Measurements from ENCODE around the gene RDX.
"Not testable (repeated sequence)": the region's sequence is repeated elsewhere in the genome, so short reads cannot be mapped to it uniquely, and the experiment has no call there.

Gene RDX

DNA sequence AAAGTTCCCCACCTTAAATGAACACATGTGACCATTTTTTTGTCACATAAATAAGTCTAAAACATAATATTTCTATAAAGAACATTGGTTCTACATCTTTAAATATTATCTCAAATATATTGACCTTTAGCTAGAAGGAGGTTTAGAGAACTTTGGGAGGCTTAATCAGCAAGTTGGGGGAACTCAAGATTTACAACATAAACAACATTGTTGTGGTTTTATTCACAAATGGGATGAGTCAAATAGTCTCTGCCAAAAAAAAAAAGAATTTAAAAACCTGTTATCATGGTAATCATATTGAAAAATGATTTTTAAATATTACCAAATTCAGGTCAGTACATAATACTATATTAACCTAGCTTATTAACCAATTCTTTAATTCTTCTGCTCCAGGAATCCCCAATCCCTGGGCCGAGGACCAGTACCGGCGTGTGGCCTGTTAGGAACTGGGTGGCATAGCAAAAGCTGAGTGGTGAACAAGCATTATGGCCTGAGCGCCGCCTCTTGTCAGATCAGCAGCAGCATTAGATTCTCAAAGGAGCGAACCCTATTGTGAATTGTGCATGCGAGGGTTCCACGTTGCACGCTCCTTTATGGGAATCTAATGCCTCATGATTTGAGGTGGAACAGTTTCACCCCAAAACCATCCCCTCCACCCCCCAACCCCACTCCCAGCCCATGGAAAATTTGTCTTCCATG is 98.2 kb downstream of the RDX start:
- no peak for DNase-seq (ENCODE audit: low spot score)
- TF ChIP-seq, protein P1, sequence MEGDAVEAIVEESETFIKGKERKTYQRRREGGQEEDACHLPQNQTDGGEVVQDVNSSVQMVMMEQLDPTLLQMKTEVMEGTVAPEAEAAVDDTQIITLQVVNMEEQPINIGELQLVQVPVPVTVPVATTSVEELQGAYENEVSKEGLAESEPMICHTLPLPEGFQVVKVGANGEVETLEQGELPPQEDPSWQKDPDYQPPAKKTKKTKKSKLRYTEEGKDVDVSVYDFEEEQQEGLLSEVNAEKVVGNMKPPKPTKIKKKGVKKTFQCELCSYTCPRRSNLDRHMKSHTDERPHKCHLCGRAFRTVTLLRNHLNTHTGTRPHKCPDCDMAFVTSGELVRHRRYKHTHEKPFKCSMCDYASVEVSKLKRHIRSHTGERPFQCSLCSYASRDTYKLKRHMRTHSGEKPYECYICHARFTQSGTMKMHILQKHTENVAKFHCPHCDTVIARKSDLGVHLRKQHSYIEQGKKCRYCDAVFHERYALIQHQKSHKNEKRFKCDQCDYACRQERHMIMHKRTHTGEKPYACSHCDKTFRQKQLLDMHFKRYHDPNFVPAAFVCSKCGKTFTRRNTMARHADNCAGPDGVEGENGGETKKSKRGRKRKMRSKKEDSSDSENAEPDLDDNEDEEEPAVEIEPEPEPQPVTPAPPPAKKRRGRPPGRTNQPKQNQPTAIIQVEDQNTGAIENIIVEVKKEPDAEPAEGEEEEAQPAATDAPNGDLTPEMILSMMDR (IDR thresholded peaks at IDR 0.05; ENCODE audit: extremely low read depth, missing control alignments) = no peak

DNA sequence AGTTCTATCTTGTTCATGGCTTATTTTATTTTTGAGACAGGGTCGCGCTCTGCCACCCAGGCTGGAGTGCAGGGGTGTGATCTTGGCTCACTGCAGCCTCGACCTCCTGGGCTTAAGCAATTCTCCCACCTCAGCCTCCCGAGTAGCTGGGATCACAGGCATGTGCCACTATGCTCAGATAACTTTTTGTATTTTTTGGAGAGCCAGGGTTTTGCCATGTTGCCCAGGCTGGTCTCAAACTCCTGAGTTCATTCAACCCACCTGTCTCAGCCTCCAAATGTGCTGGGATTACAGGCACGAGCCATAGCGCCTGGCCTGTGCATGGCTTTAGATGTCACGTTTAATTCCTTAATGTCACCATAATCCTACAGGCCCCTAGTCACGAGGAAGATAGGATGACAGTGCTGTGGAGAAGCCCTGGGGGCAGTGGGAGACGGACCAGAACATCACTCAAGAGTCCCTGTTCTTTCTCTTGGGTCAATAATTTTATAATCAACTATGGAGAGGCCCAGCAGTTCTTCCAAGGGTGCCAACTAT is 99.5 kb downstream of the RDX start:
- no peak for DNase-seq (ENCODE audit: low spot score)
- TF ChIP-seq, protein P1 (IDR thresholded peaks at IDR 0.05; ENCODE audit: extremely low read depth, missing control alignments) = no peak

GRCh38 chr11:110196241-110196754 is 100.1 kb downstream of the RDX start:
- TF ChIP-seq, protein P1 (IDR thresholded peaks at IDR 0.05; ENCODE audit: extremely low read depth, missing control alignments) = no peak

GRCh38 chr11:110194211-110194766 is 102.1 kb downstream of the RDX start:
- not testable (repeated sequence) for DNase-seq (ENCODE audit: low spot score)

More at GRCh38 chr11:110196241-110196754, 100.1 kb downstream of the RDX start:
- no peak for DNase-seq (ENCODE audit: low spot score)

- not testable (repeated sequence) for DNase-seq (ENCODE audit: low spot score)
Observed at GRCh38 chr11:110192604-110193282, 103.7 kb downstream of the RDX start.

DNA sequence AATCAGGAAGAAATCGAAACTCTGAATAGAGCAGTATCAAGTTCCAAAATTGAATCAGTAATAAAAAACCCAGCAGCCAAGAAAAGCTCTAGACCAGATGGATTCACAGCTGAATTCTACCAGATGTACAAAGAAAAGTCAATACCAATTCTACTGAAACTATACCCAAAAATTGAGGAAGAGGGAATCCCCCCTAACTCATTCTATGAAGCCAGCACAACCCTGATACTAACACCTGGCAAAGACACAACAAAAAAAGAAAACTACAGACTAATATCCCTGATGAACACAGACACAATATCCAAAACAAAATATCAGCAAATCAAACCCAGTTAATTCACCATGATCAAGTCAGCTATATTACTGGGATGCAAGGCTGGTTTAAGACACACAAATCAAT is 105.5 kb downstream of the RDX start:
- DNase-seq (ENCODE audit: low spot score) = no peak
- TF ChIP-seq, protein P1 (IDR thresholded peaks at IDR 0.05; ENCODE audit: extremely low read depth, missing control alignments) = no peak

- no peak for DNase-seq (ENCODE audit: low spot score)
- TF ChIP-seq, protein P1 (IDR thresholded peaks at IDR 0.05; ENCODE audit: extremely low read depth, missing control alignments) = no peak
Observed at GRCh38 chr11:110187731-110188130, 108.7 kb downstream of the RDX start.

- TF ChIP-seq, protein P1 (IDR thresholded peaks at IDR 0.05; ENCODE audit: extremely low read depth, missing control alignments) = no peak
Observed at GRCh38 chr11:110186867-110187266, 109.5 kb downstream of the RDX start.

More at GRCh38 chr11:110186867-110187266, 109.5 kb downstream of the RDX start:
- no peak for DNase-seq (ENCODE audit: low spot score)
